GM12892 (cell line): Measurements from ENCODE around the gene TUBA8.

ENCODE experiments used
- POLR2A ChIP-seq: IDR thresholded peaks from 2 replicates; pipeline ENCODE4 v1.6.1; 2011; ENCODE audit warnings: low read depth, low read length, control low read depth
- POLR2AphosphoS5 ChIP-seq: IDR thresholded peaks from 2 replicates; pipeline ENCODE4 v1.6.1; 2011; ENCODE audit warnings: low read depth, low read length, control low read depth

DNA sequence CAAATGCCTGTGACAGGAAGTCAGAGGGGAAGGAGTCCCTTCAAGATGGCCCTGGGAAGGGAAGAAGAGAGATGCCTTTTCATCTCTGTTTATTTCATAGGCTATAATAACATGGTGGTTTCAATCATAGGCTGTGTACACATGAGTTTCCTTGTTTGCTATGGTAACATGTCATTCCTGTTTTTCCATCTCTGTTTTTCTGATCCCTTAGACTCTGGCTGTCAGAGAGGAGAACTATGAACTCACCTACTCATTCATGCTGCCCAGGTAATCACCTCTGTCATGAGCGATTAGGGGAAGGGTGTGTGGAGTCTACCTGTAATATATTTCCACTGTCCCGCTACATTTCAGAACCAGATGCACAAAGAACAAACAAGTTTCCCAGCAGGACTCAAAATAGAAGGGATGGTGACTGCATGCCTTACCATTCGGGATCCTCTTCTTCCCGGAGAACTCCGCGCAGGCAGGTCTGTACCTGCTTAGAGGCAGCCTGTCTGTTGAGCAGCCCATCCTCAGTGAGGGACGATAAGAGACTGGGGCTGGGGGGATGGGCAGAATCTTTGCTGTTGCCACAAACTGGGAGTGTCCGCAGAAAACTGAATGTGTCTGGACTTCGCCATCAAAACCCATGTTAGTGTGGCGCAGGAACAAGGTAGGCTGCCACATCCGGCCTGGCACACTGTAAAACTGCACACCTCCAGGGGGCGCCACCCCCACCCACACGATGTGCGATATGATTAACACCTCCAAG lies 39.9 kb upstream of the TUBA8 start:
- no peak for TF ChIP-seq POLR2AphosphoS5
- TF ChIP-seq POLR2A = no peak
